Liver (tissue), 9 donors: ENCODE results near the gene SYT15. TPM values are rescaled to one million over a fixed set of nuclear protein-coding genes. Genes with fewer than 3 reads are reported as not detected.

Source experiments
- DNase-seq: peaks from one replicate; pipeline ENCODE4 v3.0.0-alpha.2; 2017; ENCODE audit warnings: low spot score
- H3K27ac ChIP-seq, 2 donors: one replicate each; pipeline ENCODE4 v1.7.0; 2013; ENCODE audit warnings: inconsistent platforms in 2 of 2, low read length in 2 of 2, control low read depth in 1 of 2, low read depth in 1 of 2, mild to moderate bottlenecking in 1 of 2
- H3K27me3 ChIP-seq, 4 donors: one replicate each; pipeline versions ENCODE4 v1.6.1 to v1.7.0; 2013; ENCODE audit warnings: low read length in 3 of 4, inconsistent platforms in 1 of 4, mild to moderate bottlenecking in 1 of 4, moderate library complexity in 1 of 4; ENCODE audit not compliant: control insufficient read depth in 4 of 4, insufficient read depth in 4 of 4
- H3K36me3 ChIP-seq, 4 donors: one replicate each; pipeline versions ENCODE4 v1.6.1 to v1.7.0; 2013; ENCODE audit warnings: low read length in 3 of 4, mild to moderate bottlenecking in 3 of 4, low read depth in 1 of 4, moderate library complexity in 1 of 4; ENCODE audit not compliant: control insufficient read depth in 4 of 4, insufficient read depth in 3 of 4
- H3K4me1 ChIP-seq, 4 donors: one replicate each; pipeline versions ENCODE4 v1.6.1 to v1.7.0; 2013; ENCODE audit warnings: low read length in 3 of 4, mild to moderate bottlenecking in 3 of 4, moderate library complexity in 1 of 4; ENCODE audit not compliant: control insufficient read depth in 4 of 4, insufficient read depth in 4 of 4
- H3K4me3 ChIP-seq, 3 donors: one replicate each; pipeline versions ENCODE4 v1.6.1 to v1.7.0; 2013; ENCODE audit warnings: low read length in 3 of 3, control low read depth in 1 of 3, low read depth in 1 of 3, mild to moderate bottlenecking in 1 of 3
- H3K9ac ChIP-seq, 2 donors: one replicate each; pipeline ENCODE4 v1.7.0; 2013; ENCODE audit warnings: low read length in 2 of 2, mild to moderate bottlenecking in 2 of 2, moderate library complexity in 2 of 2, control low read depth in 1 of 2, low read depth in 1 of 2
- H3K9me3 ChIP-seq, 4 donors: one replicate each; pipeline versions ENCODE4 v1.6.1 to v1.7.0; 2013; ENCODE audit warnings: low read length in 3 of 4; ENCODE audit not compliant: control insufficient read depth in 4 of 4
- CTCF ChIP-seq: fragments of 150-350 bp; IDR thresholded peaks from 2 replicates; pipeline ENCODE4 v1.5.1; 2017; ENCODE audit warnings: improper control_type of control experiment, low read depth, low read length; ENCODE audit not compliant: missing input control
- EGR1 ChIP-seq, 2 donors: IDR thresholded peaks; 2 replicates each; pipeline ENCODE4 v1.6.1; 2016 to 2018; ENCODE audit warnings: antibody characterized with exemption in 2 of 2, low read depth in 2 of 2
- FOXA1 ChIP-seq: IDR thresholded peaks from 2 replicates; pipeline ENCODE4 v1.6.1; 2016; ENCODE audit warnings: antibody characterized with exemption
- FOXA2 ChIP-seq: IDR thresholded peaks from 2 replicates; pipeline ENCODE4 v1.6.1; 2016; ENCODE audit warnings: antibody characterized with exemption
- GABPA ChIP-seq, 2 donors: IDR thresholded peaks in 1 of 2; conservative IDR thresholded peaks in 1 of 2; 2 replicates each; pipeline ENCODE4 v1.6.1; 2016; ENCODE audit warnings: antibody characterized with exemption in 2 of 2, mild to moderate bottlenecking in 1 of 2, moderate library complexity in 1 of 2
- HNF4A ChIP-seq, 2 donors: conservative IDR thresholded peaks; 2 replicates each; pipeline ENCODE4 v1.6.1; 2016; ENCODE audit warnings: antibody characterized with exemption in 2 of 2, mild to moderate bottlenecking in 2 of 2
- HNF4G ChIP-seq: IDR thresholded peaks from 2 replicates; pipeline ENCODE4 v1.6.1; 2016; ENCODE audit warnings: antibody characterized with exemption
- JUND ChIP-seq, 2 donors: IDR thresholded peaks; 2 replicates each; pipeline ENCODE4 v1.6.1; 2016; ENCODE audit warnings: antibody characterized with exemption in 2 of 2
- NR2F2 ChIP-seq: IDR thresholded peaks from 2 replicates; pipeline ENCODE4 v1.6.1; 2016; ENCODE audit warnings: antibody characterized with exemption
- RAD21 ChIP-seq, 2 donors: IDR thresholded peaks; 2 replicates each; pipeline ENCODE4 v1.6.1; 2016; ENCODE audit warnings: antibody characterized with exemption in 2 of 2, mild to moderate bottlenecking in 2 of 2
- REST ChIP-seq: IDR thresholded peaks from 2 replicates; pipeline ENCODE4 v1.6.1; 2016; ENCODE audit warnings: antibody characterized with exemption, mild to moderate bottlenecking
- RXRA ChIP-seq, 2 donors: IDR thresholded peaks; 2 replicates each; pipeline ENCODE4 v1.6.1; 2017 to 2018; ENCODE audit warnings: antibody characterized with exemption in 2 of 2, mild to moderate bottlenecking in 1 of 2
- SP1 ChIP-seq: IDR thresholded peaks from 2 replicates; pipeline ENCODE4 v1.6.1; 2018; ENCODE audit warnings: antibody characterized with exemption, mild to moderate bottlenecking
- TAF1 ChIP-seq: conservative IDR thresholded peaks from 2 replicates; pipeline ENCODE4 v1.6.1; 2016; ENCODE audit warnings: antibody characterized with exemption, mild to moderate bottlenecking
- ZBTB33 ChIP-seq: IDR thresholded peaks from 2 replicates; pipeline ENCODE4 v1.6.1; 2016; ENCODE audit warnings: antibody characterized with exemption
- WGBS: extraction: QIAGEN DNeasy Blood & Tissue Kit; methylation state at CpG from one replicate; pipeline ENCODE4 v1.1.7; 2013; 5-methylcytosine and 5-hydroxymethylcytosine counted together
- polyA plus RNA-seq, 2 donors: library from polyadenylated mRNA; stranded (reverse) in 1 of 2; unstranded in 1 of 2; fragments of 200-250 nt in 1 of 2; fragments of >200 nt in 1 of 2; fragmentation: Nextera tagmentation in 1 of 2; extraction: Ambion mirVana in 1 of 2; gene quantifications; one replicate each; pipeline versions ENCODE4 v1.2.1 to v1.2.3, GENCODE V29; 2013 to 2015
- total RNA-seq, 2 donors: library from RNA; depleted of rRNA; stranded (reverse); fragments of >200 nt; gene quantifications; one replicate each; pipeline ENCODE4 v1.2.3, GENCODE V29; 2014
- donor health status: healthy.
- donor health status: healthy.
- donor health status: healthy.
- donor health status: healthy.
- donor health status: healthy.

SYT15 gene
- total and polyA plus RNA-seq, 4 donors: 0.35 to 1.8 (median 0.78) TPM

GRCh38 chr10:46546591-46547540 lies 32.1 kb upstream of the SYT15 start:
- no peak for DNase-seq
- Histone ChIP-seq H3K36me3 (no peaks in the 10 kb centered on the region), H3K9ac (no peak overlapping the region), H3K27me3 (no peaks in the 10 kb centered on the region), H3K4me3 (no peak overlapping the region), H3K9me3 (no peaks in the 10 kb centered on the region), H3K27ac (no peak overlapping the region), H3K4me1 (no peaks in the 10 kb centered on the region)
- TF ChIP-seq FOXA2: no peak
- TF ChIP-seq TAF1: no peak
- TF ChIP-seq HNF4G: no peak
- no peak for TF ChIP-seq NR2F2
- no peak for TF ChIP-seq JUND (IDR thresholded peaks at IDR 0.05)
- no peak for TF ChIP-seq GABPA (IDR thresholded peaks at IDR 0.05 in 1 of 2, conservative IDR thresholded peaks at IDR 0.05 in 1 of 2)
- no peak for TF ChIP-seq EGR1 (IDR thresholded peaks at IDR 0.05; ENCODE audit: low read depth in 2 of 2)
- TF ChIP-seq RAD21 (IDR thresholded peaks at IDR 0.05): no peak
- TF ChIP-seq CTCF: no peak
- no peak for TF ChIP-seq FOXA1
- TF ChIP-seq SP1: no peak
- no peak for TF ChIP-seq REST
- no peak for TF ChIP-seq RXRA (IDR thresholded peaks at IDR 0.05)
- no peak for TF ChIP-seq HNF4A (conservative IDR thresholded peaks at IDR 0.05)
- WGBS: 81% methylated on average over 11 of the region's 11 CpGs

- DNase-seq: no peak
- WGBS: 73% methylated on average over 11 of the region's 11 CpGs
Observed at GRCh38 chr10:46547541-46548497, 31.1 kb upstream of the SYT15 start.

More at GRCh38 chr10:46547541-46548497, 31.1 kb upstream of the SYT15 start:
- H3K9me3 ChIP-seq: no peaks in the 10 kb centered on the region
- H3K27me3 ChIP-seq: no peaks in the 10 kb centered on the region
- no peaks in the 10 kb centered on the region for H3K36me3 ChIP-seq
- no peak overlapping the region for H3K4me3 ChIP-seq
- H3K27ac ChIP-seq: no peak overlapping the region
- no peaks in the 10 kb centered on the region for H3K4me1 ChIP-seq
- no peak overlapping the region for H3K9ac ChIP-seq
- TF ChIP-seq FOXA1: no peak
- no peak for TF ChIP-seq RXRA (IDR thresholded peaks at IDR 0.05)
- TF ChIP-seq NR2F2: no peak
- no peak for TF ChIP-seq REST
- TF ChIP-seq ZBTB33: no peak
- TF ChIP-seq FOXA2: no peak
